ENCODE data around the gene KRT86. TPM values are rescaled to one million over a fixed set of nuclear protein-coding genes. Genes with fewer than 3 reads are reported as not detected.
"Not testable (repeated sequence)": the region's sequence is repeated elsewhere in the genome, so short reads cannot be mapped to it uniquely, and the experiment has no call there.

Gene KRT86
- total RNA-seq, 2 donors from 2014 or later = not detected

DNA sequence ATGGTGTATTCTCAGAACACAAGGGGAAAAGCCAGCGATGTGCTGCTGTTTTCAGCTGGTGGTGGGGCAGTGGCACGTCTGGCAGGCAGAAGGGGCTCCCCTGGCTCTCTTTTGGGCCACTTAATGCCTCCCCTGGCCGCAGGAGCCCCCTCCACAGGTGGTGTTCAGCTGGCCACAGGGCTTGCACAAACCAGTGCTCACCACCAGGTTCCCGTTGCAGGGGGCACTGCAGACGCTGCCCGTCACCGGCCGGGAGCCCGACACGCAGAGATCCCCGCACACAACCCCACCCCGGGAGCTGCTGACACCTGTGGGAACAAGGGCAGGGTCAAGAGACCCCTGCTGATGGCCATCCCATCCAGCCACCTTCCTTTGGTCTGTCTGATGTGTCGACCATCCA, 40.1 kb downstream of the KRT86 start:
- DNase-seq = peak; percentile 56
- no peaks in the 10 kb centered on the region for H3K36me3 Mint-ChIP-seq (ENCODE audit: low read depth)
- Histone ChIP-seq H3K4me3 (ENCODE audit: low read length) (no peak overlapping the region), H3K4me1 (ENCODE audit: control insufficient read depth, insufficient read depth, low read length) (no peaks in the 10 kb centered on the region), H3K9me3 (ENCODE audit: control insufficient read depth, low read length) (no peaks in the 10 kb centered on the region), H3K36me3 (ENCODE audit: control insufficient read depth, insufficient read depth, low read length) (no peaks in the 10 kb centered on the region), H3K27me3 (ENCODE audit: control insufficient read depth, insufficient read depth, low read length, poor library complexity, severe bottlenecking) (peaks cover 38% of the 10 kb centered on the region), H3K27ac (ENCODE audit: low read depth, low read length) (no peak overlapping the region), H3K9ac (ENCODE audit: extremely low read depth, low read length, poor library complexity, severe bottlenecking) (no peak overlapping the region)
- TF ChIP-seq, protein P1, sequence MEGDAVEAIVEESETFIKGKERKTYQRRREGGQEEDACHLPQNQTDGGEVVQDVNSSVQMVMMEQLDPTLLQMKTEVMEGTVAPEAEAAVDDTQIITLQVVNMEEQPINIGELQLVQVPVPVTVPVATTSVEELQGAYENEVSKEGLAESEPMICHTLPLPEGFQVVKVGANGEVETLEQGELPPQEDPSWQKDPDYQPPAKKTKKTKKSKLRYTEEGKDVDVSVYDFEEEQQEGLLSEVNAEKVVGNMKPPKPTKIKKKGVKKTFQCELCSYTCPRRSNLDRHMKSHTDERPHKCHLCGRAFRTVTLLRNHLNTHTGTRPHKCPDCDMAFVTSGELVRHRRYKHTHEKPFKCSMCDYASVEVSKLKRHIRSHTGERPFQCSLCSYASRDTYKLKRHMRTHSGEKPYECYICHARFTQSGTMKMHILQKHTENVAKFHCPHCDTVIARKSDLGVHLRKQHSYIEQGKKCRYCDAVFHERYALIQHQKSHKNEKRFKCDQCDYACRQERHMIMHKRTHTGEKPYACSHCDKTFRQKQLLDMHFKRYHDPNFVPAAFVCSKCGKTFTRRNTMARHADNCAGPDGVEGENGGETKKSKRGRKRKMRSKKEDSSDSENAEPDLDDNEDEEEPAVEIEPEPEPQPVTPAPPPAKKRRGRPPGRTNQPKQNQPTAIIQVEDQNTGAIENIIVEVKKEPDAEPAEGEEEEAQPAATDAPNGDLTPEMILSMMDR (conservative IDR thresholded peaks at IDR 0.05) = peak; percentile 20
- no peak overlapping the region for H3K27ac Mint-ChIP-seq
- no peaks in the 10 kb centered on the region for H3K9me3 Mint-ChIP-seq
- whole genome bisulfite sequencing, 2 experiments (ENCODE audit: insufficient coverage in 1 of 2, insufficient read length in 1 of 2) = 79 to 88% methylated on average over 7 to 13 of the region's 13 CpGs
- no peak overlapping the region for H3K4me3 Mint-ChIP-seq
- peaks cover 41% of the 10 kb centered on the region for H3K27me3 Mint-ChIP-seq (ENCODE audit: insufficient read depth)
- H3K4me1 Mint-ChIP-seq = no peaks in the 10 kb centered on the region

DNA sequence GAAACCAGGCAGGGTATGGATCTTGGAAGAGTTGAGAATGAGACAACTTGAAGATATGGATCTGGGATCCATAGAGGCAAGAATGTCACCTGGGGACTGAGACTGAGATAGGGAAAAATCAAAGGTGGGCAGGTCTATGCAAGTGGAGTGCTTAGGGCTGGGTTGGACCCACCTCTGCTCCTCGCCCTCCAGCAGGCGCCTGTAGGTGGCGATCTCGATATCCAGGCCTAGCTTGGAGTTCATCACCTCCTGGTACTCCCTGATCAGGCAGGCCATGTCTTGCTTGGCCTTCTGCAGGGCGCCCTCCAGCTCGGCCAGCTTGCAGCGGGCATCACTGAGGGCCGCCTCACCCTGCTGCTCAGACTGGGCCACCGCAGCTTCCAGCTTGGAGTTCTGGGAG, 41.3 kb downstream of the KRT86 start:
- H3K27ac Mint-ChIP-seq; H3K4me3 Mint-ChIP-seq; H3K4me1 ChIP-seq (ENCODE audit: control insufficient read depth, insufficient read depth, low read length); H3K36me3 Mint-ChIP-seq (ENCODE audit: low read depth); H3K27ac ChIP-seq (ENCODE audit: low read depth, low read length); H3K9ac ChIP-seq (ENCODE audit: extremely low read depth, low read length, poor library complexity, severe bottlenecking); H3K4me3 ChIP-seq (ENCODE audit: low read length); H3K4me1 Mint-ChIP-seq; H3K9me3 Mint-ChIP-seq; H3K9me3 ChIP-seq (ENCODE audit: control insufficient read depth, low read length); H3K36me3 ChIP-seq (ENCODE audit: control insufficient read depth, insufficient read depth, low read length): not testable (repeated sequence)
- WGBS, 2 experiments (ENCODE audit: insufficient coverage in 1 of 2, insufficient read length in 1 of 2) = 18 to 51% methylated on average over 2 to 8 of the region's 9 CpGs
- peaks cover 33% of the 10 kb centered on the region for H3K27me3 ChIP-seq (ENCODE audit: control insufficient read depth, insufficient read depth, low read length, poor library complexity, severe bottlenecking)
- TF ChIP-seq, protein P1 (conservative IDR thresholded peaks at IDR 0.05) = peak; percentile 78
- peak; percentile 95 for DNase-seq
- peaks cover 32% of the 10 kb centered on the region for H3K27me3 Mint-ChIP-seq (ENCODE audit: insufficient read depth)

DNA sequence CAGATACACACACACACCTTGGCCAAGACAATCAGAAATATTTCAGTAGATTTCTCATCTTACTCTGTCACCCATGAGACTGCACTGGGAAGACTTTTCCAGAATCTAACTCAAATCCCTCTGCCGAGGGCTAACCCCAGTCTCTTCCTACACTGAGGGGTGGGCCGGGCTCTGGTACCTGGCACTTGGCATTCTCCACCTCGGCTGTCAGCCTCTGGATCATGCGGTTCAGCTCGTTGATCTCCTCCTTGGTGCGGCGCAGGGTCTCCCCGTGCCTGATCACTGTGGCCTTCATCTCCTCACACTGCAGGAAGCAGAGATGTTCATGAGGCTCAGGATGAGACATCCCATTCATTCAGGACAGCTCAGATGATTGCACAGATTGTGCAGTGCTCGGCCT, 41.8 kb downstream of the KRT86 start:
- H3K9ac ChIP-seq (ENCODE audit: extremely low read depth, low read length, poor library complexity, severe bottlenecking) = no peak overlapping the region
- 73% methylated on average over 8 to 9 of the region's 9 CpGs for WGBS, 2 experiments (ENCODE audit: insufficient coverage in 1 of 2, insufficient read length in 1 of 2)
- TF ChIP-seq, protein P1 (conservative IDR thresholded peaks at IDR 0.05) = no peak
- no peaks in the 10 kb centered on the region for H3K9me3 Mint-ChIP-seq
- H3K4me1 ChIP-seq (ENCODE audit: control insufficient read depth, insufficient read depth, low read length) = no peaks in the 10 kb centered on the region
- DNase-seq = no peak
- no peak overlapping the region for H3K4me3 ChIP-seq (ENCODE audit: low read length)
- no peak overlapping the region for H3K4me3 Mint-ChIP-seq
- H3K27me3 ChIP-seq (ENCODE audit: control insufficient read depth, insufficient read depth, low read length, poor library complexity, severe bottlenecking) = peaks cover 27% of the 10 kb centered on the region
- no peaks in the 10 kb centered on the region for H3K4me1 Mint-ChIP-seq
- no peak overlapping the region for H3K27ac Mint-ChIP-seq
- H3K9me3 ChIP-seq (ENCODE audit: control insufficient read depth, low read length) = no peaks in the 10 kb centered on the region
- H3K27ac ChIP-seq (ENCODE audit: low read depth, low read length) = no peak overlapping the region
- no peaks in the 10 kb centered on the region for H3K36me3 Mint-ChIP-seq (ENCODE audit: low read depth)
- peaks cover 28% of the 10 kb centered on the region for H3K27me3 Mint-ChIP-seq (ENCODE audit: insufficient read depth)
- H3K36me3 ChIP-seq (ENCODE audit: control insufficient read depth, insufficient read depth, low read length) = no peaks in the 10 kb centered on the region

Data from endodermal cell (in vitro differentiated cells).